Ovary (tissue), 3 donors: ENCODE data around the gene LMO1.

Experiments used
- EP300 ChIP-seq: sonication (generic); formaldehyde crosslinking; IDR thresholded peaks from one replicate; pipeline ENCODE4 v1.6.1; 2017; ENCODE audit warnings: antibody characterized with exemption
- POLR2A ChIP-seq: fragments of 450-650 bp; IDR thresholded peaks from one replicate; pipeline ENCODE4 v1.6.1; 2017; ENCODE audit warnings: antibody characterized with exemption, mild to moderate bottlenecking, moderate library complexity
- TF ChIP-seq, protein P1 (sequence below), 3 donors: fragments of 450-650 bp in 2 of 3; fragments of 200-600 bp in 1 of 3; IDR thresholded peaks; one replicate each; pipeline versions ENCODE4 v1.5.1 to v1.8.0; 2016 to 2022; ENCODE audit warnings: antibody characterized with exemption in 3 of 3, mild to moderate bottlenecking in 1 of 3
- donor health status: DM: no; HTN: no; CAD: no.

DNA sequence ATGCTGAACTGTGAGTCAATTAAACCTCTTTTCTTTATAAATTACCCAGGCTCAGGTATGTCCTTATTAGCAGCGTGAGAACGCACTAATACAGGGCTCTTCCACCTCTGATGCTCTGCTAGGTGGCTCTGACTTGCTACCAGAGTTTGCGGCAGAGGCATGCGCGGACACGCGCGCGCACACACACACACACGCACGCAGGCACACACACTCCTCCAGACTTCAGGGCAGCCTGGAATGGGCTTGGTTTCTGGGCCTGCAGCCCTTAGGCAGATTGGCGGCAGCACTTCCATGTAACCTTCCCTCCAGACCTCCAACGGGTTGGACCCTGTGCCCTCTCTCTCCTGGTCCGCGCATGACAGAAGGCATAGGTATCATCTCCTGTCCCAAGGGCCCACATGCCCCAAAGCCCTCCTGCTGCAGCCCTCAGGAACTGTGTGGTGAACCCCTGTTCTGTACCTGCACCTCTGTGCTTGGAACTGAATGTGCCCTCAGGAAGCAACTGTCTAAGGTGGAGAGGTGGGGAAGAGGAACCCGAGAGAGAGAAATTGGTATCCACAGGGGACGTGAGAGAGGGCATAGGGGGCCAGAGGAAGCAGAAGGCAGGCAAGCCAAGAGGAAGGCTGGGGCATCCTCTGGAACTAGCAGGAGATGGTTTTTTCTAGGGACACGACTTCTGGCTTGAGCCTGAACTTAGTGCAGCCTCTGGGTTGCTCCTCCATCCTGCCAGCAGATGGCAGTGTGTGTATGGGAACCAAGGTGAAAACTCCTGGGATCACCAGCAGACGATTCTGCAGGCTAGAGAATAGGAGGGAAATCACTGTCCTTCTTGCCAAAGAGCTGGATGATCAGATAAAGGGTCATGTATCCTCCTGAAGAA is 71.4 kb downstream of the LMO1 start:
- TF ChIP-seq, protein P1, sequence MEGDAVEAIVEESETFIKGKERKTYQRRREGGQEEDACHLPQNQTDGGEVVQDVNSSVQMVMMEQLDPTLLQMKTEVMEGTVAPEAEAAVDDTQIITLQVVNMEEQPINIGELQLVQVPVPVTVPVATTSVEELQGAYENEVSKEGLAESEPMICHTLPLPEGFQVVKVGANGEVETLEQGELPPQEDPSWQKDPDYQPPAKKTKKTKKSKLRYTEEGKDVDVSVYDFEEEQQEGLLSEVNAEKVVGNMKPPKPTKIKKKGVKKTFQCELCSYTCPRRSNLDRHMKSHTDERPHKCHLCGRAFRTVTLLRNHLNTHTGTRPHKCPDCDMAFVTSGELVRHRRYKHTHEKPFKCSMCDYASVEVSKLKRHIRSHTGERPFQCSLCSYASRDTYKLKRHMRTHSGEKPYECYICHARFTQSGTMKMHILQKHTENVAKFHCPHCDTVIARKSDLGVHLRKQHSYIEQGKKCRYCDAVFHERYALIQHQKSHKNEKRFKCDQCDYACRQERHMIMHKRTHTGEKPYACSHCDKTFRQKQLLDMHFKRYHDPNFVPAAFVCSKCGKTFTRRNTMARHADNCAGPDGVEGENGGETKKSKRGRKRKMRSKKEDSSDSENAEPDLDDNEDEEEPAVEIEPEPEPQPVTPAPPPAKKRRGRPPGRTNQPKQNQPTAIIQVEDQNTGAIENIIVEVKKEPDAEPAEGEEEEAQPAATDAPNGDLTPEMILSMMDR (IDR thresholded peaks at IDR 0.05): peak; percentile 30 to 50 (median 37)
- TF ChIP-seq POLR2A (no peak), EP300 (no peak)
